ENCODE results near the gene HAGH.

HAGH gene

GRCh38 chr16:1757714-1758461, 68.7 kb downstream of the HAGH start:
- DNase-seq (ENCODE audit: low read depth): no peak
- TF ChIP-seq MYC (IDR thresholded peaks at IDR 0.05; ENCODE audit: low read depth, low read length) (no peak), MAX (IDR thresholded peaks at IDR 0.05; ENCODE audit: low read depth, low read length) (no peak), POLR2A (IDR thresholded peaks at IDR 0.05; ENCODE audit: extremely low read depth, insufficient read length) (no peak)
- TF ChIP-seq, protein P1, sequence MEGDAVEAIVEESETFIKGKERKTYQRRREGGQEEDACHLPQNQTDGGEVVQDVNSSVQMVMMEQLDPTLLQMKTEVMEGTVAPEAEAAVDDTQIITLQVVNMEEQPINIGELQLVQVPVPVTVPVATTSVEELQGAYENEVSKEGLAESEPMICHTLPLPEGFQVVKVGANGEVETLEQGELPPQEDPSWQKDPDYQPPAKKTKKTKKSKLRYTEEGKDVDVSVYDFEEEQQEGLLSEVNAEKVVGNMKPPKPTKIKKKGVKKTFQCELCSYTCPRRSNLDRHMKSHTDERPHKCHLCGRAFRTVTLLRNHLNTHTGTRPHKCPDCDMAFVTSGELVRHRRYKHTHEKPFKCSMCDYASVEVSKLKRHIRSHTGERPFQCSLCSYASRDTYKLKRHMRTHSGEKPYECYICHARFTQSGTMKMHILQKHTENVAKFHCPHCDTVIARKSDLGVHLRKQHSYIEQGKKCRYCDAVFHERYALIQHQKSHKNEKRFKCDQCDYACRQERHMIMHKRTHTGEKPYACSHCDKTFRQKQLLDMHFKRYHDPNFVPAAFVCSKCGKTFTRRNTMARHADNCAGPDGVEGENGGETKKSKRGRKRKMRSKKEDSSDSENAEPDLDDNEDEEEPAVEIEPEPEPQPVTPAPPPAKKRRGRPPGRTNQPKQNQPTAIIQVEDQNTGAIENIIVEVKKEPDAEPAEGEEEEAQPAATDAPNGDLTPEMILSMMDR (IDR thresholded peaks at IDR 0.05; ENCODE audit: low read depth, low read length): no peak
- no peak overlapping the region for H3K4me3 ChIP-seq (ENCODE audit: low read depth, low read length)
